GM19452 (cell line): ENCODE data around the gene MRM3.
"Not testable (repeated sequence)": the region's sequence is repeated elsewhere in the genome, so short reads cannot be mapped to it uniquely, and the experiment has no call there.

Source experiments
- ATAC-seq: cut with Tn5 transposase; IDR thresholded peaks from one replicate; pipeline ENCODE4 v1.9.1; 2021; ENCODE audit not compliant: unreplicated experiment

Gene MRM3

DNA sequence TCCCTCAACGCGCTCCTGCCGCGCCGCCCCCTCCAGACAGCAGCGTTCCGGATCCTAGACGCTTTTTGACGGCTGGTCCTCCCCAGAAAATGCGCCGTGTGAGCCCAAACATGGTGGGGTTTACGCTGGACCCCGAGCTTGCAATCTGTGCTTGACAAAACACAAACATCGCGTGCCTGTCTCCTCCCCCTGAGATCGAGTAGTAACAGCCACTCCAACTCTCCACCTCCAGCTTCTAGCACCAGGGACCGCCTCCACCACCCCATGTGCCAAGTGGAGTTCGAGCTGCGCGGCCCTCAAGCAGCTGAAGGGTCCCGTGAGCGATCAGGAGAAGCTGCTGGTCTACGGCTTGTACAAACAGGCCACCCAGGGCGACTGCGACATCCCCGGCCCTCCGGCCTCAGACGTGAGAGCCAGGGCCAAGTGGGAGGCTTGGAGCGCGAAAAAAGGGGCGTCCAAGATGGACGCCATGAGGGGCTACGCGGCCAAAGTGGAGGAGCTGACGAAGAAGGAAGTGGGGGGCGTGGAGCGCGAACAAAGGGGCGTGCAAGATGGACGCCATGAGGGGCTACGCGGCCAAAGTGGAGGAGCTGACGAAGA is 29.4 kb upstream of the MRM3 start:
- no peak for ATAC-seq

DNA sequence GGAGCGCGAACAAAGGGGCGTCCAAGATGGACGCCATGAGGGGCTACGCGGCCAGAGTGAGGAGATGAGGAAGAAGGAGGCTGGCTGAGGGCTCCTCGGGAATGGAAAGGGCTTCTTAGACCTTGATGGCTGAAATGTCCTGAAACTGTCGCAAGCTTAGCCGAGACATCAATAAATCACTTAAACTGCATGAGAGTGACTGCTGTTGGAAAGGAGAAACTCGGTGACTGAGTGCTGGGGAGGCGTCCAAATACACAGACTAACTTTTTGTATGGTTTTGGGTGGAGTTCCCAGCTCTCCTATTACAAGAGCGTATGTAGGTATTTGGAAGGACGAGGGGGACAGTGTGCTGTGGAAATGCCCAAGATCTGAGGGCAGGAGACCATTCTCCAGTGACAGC is 28.7 kb upstream of the MRM3 start:
- ATAC-seq, result no peak

DNA sequence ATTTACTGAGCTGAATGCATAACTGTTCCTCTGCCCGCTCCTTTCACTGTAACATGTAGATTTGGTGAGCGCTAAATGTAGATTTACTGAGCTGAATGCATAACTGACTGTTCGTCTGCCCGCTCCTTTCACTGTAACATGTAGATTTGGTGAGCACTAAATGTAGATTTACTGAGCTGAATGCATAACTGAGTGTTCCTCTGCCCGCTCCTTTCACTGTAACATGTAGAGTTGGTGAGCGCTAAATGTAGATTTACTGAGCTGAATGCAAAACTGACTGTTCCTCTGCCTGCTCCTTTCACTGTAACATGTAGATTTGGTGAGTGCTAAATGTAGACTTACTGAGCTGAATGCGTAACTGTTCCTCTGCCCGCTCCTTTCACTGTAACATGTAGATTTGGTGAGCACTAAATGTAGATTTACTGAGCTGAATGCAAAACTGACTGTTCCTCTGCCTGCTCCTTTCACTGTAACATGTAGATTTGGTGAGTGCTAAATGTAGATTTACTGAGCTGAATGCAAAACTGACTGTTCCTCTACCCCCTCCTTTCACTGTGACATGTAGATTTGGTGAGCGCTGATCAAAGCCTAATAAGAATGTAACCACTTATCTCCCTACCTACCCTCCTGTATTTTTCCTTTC is 26.7 kb upstream of the MRM3 start:
- ATAC-seq, result not testable (repeated sequence)

DNA sequence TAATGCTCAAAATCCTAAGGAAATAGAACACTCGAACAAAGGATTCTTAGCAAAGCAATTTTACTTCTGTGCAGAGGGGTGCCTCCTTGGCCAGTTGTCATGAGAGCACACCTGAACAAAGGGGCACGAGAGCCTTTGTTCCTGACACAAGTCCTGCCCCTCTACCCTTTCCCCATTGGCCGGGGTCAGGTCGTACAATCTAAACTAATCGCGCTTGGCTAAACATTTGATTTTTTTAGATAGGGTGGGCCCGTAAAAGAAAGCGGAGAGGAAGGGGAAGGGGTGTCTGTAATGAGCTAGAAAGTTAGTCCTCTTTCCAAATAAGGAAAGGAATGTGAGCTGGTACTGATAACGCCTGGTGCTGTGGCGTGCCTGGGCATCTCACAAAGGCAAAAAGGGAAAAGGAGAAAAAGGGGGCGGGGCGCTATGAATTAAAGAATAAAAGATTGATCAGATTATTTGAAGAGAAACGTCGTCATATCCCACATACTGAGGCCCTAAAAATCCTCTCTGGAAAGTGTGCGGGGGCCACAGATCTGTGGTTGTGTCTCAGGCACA is 26.1 kb upstream of the MRM3 start:
- ATAC-seq, result not testable (repeated sequence)

DNA sequence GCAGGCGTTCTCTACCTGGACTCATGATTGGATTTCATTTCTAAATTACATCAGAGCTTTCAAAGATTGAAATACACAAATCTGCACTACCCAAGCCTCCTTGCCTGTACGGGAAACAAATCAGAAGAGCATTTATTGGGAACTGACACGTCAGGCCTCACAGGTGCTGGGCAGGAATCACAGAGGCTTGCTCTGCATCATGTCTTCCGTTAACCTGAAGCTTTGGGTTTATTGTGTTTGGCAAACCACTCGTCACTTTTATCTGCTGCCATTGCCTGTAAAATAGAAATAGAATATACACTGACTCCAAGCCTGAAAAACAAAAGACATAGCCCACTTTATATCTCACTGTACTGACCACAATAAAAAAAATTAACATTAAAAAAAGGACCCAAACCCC is 22.2 kb upstream of the MRM3 start:
- ATAC-seq, result no peak

DNA sequence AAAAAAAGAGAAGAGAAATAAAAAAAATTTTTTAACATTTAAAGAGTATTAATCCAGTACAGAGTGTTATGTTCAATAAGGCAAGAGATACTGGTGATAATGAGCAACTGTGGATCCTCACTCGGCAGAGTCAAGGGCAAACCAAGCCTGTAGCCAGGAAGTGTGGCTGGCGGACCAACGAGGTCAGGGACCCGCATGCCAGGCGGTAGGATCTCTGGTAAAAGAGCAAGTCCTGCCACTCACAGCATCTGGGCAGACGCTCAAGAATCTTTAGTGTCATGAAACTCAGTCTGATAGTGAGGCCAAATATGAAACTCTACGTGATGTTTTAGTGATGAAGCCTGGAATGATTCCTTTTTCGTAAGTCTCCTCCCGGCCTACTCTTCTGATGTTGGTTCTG is 21.8 kb upstream of the MRM3 start:
- no peak for ATAC-seq

DNA sequence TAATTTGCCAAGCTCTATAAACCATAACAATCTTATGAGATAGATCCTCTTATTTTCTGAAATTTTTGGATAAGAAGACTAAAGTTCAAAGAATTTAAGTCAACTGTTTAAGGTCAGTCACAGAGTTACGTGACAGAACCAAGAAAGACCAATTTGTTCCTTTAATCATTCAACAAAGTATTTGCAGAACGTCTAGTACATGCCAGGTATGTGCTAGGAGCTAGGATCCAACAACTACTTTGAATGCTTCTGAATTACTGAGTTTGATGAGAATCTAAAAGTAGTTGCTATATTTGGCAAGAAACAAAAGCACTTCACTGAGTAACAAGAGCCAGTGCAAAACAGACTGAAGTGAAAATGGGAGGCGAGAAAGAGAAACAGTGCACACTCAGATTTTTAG is 15.1 kb upstream of the MRM3 start:
- no peak for ATAC-seq

DNA sequence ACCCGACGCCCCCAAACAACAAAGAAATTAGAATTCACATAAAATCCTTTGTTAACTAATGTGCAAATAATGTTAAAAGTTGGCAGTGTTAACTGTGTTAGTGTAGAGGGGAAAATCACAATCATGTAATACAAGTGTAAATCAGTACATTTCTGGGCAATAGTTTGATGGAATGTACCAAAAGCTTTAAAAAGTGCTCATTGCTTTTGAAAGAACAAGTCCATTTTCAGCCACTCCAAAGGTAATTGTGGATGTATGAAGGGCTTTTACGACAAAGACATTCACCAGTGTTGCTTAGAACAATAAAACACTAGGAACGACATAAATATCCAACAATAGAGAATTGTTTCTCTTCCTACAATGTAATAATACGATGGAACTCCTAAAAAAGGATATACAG is 9.1 kb upstream of the MRM3 start:
- ATAC-seq, result no peak

DNA sequence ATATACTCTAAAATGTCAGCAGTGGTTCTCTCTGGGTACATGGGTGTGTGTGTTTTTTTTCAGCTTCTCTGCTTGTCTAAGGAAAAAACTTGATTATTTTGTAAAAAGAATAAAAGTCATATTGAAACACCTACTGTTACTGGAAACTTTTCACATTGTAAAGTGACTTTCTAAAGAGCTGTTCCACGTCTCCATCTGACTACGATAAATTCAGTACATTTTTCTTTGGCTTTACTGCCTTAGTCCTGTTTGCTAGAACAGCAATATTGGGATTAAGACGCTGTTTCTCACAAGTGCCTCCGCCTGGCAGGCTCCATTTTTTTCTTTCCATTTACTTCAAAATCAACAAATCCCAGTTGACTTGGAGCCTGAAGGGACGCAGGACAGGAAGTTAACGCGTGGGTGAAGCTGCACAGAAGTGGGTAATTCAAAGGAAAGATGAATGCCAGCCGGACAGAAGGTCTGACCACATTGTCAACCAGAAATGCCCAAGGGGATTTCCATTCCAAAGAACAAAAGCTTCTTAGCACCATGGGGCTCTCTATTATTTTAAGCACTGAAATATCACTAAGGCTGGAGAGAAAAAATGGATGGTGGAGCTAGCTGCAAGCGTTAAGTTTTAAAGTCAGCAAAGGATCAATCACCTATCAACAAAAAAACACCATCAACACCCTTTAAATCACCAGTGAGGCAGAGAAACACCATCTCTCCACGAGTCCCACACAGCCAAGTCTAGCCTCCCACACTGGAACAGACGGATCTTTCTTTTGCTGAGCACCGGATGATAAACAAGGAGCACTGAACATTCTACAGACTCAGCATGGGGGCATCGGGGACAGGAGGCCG is 8.5 kb upstream of the MRM3 start:
- no peak for ATAC-seq

DNA sequence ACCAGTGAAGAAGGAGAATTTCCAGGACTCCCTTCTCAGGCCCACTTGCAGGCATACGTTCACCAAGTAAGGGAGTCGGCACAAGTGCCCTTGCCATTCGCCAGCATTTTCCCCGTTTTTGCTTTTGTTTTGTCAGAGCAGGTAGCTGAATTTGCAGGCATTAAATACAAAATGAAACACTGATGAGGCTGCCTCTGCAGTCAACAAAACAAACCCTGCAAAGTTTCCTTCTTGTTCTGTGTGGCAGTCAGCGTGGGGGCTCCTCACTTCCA is 7.9 kb upstream of the MRM3 start:
- ATAC-seq, result no peak

DNA sequence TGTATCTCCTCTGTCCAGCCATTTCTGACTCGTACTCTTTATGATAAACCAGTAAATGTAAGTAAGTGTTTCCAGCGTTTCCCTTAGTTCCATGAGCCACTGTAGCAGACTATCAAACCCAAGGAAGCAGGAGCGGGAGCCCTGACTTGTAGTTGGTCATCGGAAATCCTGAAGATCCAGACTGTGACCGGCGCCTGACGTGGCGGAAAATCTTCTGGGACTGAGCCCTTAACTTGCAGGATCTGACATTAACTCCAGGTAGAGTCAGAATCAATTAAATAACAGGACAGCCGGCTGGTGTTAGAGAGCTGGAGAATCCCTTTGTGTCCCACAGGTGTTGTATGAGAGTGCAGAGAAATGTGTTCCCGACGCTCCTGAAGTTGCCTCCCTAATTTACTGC is 4.1 kb upstream of the MRM3 start:
- no peak for ATAC-seq

DNA sequence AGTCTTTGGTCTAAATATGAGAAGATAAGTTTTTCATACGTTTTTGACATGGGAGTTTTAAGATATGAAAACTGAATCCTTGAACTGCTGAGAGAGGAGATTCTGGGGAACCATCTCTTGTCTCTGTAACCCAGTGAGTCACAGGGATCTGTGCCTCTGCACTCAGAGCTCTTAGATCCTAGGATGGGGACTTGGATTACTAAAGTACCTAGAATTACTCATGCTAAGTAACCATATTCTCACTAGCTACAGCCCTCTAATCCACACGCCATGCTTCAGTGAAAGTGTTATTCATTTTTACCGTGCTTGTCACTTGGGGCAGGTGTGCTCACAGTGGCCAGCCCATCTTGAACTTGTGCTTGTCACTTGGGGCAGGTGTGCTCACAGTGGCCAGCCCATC is 2.0 kb downstream of the MRM3 start:
- no peak for ATAC-seq

DNA sequence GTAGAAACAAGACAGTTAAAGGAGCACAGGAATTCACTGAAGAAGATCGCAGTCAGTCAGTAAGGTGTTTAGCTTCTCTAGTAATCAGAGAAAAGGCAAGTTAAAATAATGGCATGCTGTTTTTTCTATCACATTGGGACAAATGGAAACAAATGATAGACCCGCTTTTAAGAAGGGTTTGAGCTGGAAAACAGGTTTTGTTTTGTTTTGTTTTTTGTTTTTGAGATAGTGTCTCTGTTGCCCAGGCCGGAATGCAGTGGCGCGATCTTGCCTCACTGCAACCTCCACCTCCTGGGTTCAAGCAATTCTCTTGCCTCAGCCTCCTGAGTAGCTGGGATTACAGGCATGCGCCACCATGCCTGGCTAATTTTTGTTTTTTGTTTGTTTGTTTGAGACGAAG is 3.7 kb downstream of the MRM3 start:
- ATAC-seq, result not testable (repeated sequence)

DNA sequence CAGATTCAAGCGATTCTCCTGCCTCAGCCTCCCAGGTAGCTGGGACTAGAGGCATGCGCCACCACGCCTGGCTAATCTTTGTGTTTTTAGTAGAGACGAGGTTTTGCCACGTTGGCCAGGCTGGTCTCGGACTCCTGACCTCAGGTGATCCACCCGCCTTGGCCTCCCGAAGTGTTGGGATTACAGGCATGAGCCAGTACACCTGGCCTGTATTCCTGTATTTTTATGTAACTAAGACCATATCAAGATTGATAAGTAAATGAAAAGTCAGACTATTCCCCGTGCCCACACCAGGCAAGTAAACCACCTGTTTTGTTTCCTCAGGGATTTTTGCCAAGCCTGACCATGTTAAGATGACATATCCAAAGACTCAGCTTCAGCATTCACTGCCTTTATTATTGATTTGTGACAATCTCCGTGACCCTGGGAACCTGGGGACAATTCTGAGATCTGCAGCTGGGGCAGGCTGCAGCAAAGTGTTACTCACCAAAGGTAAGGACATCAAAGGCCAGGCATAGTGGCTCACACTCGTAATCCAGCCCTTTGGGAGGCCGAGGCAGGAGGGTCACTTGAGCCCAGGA is 5.6 kb downstream of the MRM3 start:
- ATAC-seq, result no peak

DNA sequence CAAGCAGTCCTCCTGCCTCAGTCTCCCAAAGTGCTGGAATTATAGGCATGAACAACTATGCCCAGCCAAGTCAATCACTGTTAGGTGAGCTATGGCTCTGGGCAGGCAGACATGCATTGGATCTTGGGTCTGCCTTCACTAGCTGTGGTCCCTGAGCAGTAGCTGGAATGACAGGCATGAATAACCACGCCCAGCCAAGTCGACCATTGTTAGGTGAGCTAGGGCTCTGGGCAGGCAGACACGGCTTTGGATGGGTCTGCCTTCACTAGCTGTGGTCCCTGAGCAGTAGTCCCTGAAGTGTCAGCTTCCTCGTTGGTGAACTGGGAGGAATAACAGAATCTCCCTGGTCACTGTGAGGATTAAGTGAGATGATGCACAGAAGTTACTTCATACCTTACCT is 6.4 kb downstream of the MRM3 start:
- no peak for ATAC-seq

DNA sequence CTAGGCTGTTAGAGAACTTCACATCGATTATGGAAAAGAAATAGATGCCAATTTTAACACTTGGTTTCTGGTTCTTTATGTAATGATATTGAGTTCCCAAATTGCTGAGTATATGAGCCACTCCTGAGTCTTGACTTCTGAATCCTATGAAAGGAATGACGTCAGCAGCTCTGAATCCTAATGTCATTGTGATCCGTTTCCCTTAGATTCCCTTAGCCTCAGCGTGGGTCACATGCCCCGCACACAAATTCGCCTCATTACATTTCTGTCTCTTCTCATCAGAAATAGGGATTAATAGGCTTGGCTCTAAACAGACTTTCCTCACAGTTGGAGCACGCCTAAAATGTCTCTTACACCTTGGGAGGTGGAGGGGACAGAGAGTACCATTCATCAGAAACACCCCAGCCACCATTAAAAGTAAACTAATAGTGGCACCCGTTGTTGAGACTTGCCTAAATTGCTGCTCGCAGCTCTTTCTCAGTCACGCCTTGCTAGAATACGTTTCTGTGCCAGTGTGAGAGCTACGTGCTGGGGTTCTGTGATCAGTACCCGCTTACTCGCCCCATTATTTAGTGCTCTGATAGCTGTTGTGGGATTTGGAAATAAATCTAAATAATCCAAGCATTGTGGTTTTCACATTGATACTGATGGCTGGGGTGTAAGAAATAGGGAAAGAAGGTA is 7.1 kb downstream of the MRM3 start:
- ATAC-seq, result no peak

DNA sequence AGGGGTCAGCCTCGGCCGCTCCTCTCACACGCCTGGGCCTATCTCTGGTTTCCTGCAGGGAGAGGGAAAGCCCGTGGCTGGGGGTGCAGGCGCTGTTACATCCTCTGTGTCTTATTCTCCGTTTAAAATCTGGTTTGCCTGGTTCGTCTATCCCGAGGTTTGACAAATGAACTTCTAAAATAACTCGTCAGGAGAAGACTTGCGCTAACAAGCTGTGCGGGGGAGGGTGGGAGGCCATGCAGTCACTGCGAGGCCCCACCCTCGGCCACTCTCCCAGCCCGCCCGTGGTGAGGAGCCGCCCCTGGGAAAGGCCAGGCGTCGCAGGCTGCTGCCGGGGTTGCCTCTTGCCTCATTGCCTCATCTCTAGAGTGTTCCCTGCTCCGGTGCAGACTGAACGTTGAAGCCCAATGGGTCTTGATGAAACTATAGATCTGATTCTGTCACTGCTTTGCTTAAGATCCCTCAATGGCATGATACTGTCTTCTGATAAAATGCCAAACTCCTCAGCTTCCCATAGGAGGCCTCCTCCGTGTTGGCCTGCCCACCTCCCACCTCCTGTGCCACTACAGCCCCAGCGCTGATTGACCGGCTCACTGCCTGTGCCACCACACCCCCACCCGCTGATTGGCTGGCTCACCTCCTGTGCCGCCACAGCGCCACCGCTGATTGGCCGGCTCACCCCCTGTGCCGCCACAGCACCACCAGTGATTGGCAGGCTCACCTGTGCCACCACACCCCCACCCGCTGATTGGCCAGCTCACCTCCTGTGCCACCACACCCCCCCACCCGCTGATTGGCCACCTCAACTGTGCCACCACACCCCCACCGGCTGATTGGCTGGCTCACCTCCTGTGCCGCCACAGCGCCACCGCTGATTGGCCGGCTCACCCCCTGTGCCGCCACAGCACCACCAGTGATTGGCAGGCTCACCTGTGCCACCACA is 8.0 kb downstream of the MRM3 start:
- not testable (repeated sequence) for ATAC-seq

DNA sequence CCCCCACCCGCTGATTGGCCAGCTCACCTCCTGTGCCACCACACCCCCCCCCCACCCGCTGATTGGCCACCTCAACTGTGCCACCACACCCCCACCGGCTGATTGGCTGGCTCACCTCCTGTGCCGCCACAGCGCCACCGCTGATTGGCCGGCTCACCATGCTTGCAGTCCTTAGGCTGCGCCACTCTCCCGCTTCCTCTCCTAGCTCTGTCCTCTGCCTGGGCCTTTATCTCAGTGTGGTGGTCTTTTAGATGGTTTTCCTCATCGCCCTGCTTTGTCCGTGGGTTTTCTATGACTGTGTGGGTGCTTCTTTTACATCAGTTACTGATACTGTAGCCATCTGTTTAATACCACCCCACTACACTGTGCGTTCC is 8.7 kb downstream of the MRM3 start:
- not testable (repeated sequence) for ATAC-seq

DNA sequence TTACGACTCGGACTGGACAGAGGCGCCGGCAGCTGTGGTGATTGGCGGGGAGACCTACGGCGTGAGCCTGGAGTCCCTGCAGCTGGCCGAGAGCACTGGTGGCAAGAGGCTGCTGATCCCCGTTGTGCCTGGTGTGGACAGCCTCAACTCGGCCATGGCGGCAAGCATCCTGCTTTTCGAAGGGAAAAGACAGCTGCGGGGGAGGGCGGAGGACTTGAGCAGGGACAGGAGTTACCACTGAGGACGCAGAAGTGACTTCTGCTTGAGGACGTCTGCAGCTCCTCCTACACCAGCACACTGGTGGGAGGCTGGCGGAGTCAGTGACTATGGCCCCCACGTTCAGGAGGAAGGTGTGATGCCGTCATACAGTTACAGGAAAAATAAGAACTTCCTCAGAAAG is 9.7 kb downstream of the MRM3 start:
- ATAC-seq, result no peak

DNA sequence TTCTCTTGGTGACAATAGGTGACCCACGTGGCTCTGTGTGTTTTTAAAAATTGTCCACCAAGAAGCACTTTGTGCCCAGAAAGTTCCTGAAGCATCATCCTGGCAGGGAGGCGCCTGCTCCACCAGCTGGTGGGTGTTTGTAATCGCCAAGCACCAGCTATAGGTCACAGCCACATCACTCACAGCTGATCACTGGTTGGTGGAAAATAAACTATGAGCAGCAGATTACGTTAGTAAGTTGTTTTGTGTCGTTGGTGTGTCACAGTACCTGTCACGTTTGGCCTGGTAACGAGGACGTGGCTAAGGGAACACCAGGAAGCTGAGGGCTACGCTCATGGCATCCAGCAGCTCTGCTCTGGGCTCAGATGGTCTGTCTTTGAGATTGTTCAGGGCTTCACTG is 10.1 kb downstream of the MRM3 start:
- ATAC-seq, result no peak
